ENCODE measurements around the gene CABLES2.

- no peak for TF ChIP-seq CTCF (IDR thresholded peaks at IDR 0.05)
- TF ChIP-seq EZH2phosphoT487 (IDR thresholded peaks at IDR 0.05), result no peak
- no peak for TF ChIP-seq EZH2 (IDR thresholded peaks at IDR 0.05)
Observed at GRCh38 chr20:62393830-62394229, 13.3 kb downstream of the CABLES2 start.
